Measurements from ENCODE around the gene MKKS.

The MKKS gene

GRCh38 chr20:10381477-10381876 lies 52.5 kb downstream of the MKKS start:
- H3K27me3 Mint-ChIP-seq: peaks cover 2% of the 10 kb centered on the region
- CTCF ChIA-PET: interaction anchor here (0.6 to 2.0 kb wide), 5 partner anchors 64 to 404 kb away, joined by 3 to 10 read pairs (median 4); no protein-coding TSS in a partner anchor
- H3K4me3 Mint-ChIP-seq: no peak overlapping the region
- no peaks in the 10 kb centered on the region for H3K9me3 Mint-ChIP-seq
- no peak for DNase-seq
- H3K36me3 Mint-ChIP-seq: no peaks in the 10 kb centered on the region
- no peaks in the 10 kb centered on the region for H3K4me1 Mint-ChIP-seq
- H3K27ac Mint-ChIP-seq: no peak overlapping the region

GRCh38 chr20:10379761-10380160 lies 54.3 kb downstream of the MKKS start:
- peaks cover 3% of the 10 kb centered on the region for H3K9me3 Mint-ChIP-seq

DNA sequence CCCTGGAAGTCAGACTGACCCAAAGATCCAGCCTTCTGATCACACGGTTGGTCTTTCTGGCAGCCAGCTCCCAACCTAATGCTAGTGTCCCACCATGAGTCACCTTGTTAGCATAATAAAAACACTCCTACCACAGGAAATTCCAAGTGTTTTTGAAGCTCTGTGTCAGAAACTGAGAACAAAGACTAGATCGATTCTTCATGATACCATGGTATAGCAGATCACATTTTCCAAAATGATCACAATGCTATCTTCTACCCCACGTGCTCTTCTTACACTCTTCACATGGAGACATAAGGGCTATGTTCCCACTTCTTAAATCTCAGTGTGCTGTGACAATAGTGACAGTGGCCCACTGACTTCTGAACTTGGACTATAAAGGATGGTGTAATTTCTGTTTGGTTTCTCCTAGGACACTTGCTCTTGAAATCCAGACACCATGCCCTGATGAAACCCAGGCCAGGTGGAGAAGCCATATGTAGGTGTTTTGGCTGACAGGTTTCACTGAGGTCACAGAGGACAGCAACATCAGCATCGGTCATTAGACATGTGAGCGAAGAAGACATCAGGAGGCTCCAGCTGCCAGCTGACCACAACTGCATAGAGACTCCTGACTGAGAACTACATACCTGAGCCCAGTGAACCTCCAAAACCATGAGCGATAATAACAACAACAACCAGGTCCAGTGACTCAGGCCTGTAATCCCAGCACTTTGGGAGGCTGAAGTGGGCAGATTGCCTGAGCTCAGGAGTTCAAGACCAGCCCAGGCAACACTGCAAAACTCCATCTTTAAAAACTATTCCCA lies 57.5 kb downstream of the MKKS start:
- Mint-ChIP-seq H3K36me3 (no peaks in the 10 kb centered on the region), H3K9me3 (peaks cover 3% of the 10 kb centered on the region), H3K27me3 (peaks cover 5% of the 10 kb centered on the region), H3K27ac (no peak overlapping the region), H3K4me1 (no peaks in the 10 kb centered on the region), H3K4me3 (no peak overlapping the region)
- no peak for DNase-seq
- CTCF ChIA-PET: no interaction called here

More at GRCh38 chr20:10379761-10380160, 54.3 kb downstream of the MKKS start:
- Mint-ChIP-seq H3K27me3 (no peaks in the 10 kb centered on the region), H3K36me3 (no peaks in the 10 kb centered on the region), H3K4me3 (no peak overlapping the region), H3K4me1 (no peaks in the 10 kb centered on the region), H3K27ac (no peak overlapping the region)
- no peak for DNase-seq
- CTCF ChIA-PET: interaction anchor here (0.6 to 1.8 kb wide), 3 partner anchors 12 to 402 kb away, joined by 3 to 4 read pairs (median 4); no protein-coding TSS in a partner anchor

DNA sequence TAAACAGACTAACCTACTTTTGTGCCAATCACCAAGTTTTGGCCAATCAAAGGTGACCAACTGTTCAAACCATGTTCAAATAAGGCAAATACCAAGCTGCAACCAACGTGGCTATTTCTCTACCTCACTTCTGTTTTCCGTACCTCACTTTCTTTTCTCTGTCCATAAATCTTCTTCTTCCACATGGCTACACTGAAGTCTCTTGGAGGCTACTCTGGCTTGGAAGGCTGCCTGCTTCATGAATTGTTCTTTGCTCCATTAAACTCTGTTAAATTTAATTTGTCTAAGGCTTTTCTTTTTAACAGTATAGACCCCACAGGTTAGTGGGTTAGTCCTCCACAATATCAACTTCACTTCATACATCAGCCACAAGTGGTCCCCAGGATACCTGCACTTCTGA lies 58.8 kb downstream of the MKKS start:
- no peak overlapping the region for H3K27ac Mint-ChIP-seq
- no peak for DNase-seq

DNA sequence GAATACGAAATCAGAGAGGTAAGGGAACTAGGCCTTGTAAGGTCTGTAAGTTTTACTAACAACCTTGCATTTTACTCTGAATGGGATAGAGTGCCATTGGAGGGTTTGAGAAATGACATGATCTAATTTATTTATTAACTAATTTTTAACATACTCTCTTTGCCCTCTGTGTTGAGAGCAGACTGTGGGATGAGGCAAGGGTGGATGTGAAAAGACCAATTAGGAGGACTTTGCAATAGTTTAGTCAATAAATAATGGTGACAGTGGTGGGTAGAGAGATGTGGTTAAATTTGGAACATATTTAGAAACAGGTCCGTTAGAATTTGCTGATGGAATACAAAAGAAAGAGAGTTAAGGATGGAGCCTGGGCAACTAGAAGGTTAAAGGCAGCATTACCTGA lies 60.0 kb downstream of the MKKS start:
- DNase-seq: no peak
- Mint-ChIP-seq H3K27me3 (peaks cover 5% of the 10 kb centered on the region), H3K4me1 (no peaks in the 10 kb centered on the region), H3K4me3 (no peak overlapping the region), H3K9me3 (peaks cover 3% of the 10 kb centered on the region), H3K27ac (no peak overlapping the region), H3K36me3 (no peaks in the 10 kb centered on the region)
- CTCF ChIA-PET: no interaction called here

More for the DNA sequence above, 58.8 kb downstream of the MKKS start:
- Mint-ChIP-seq H3K27me3 (peaks cover 5% of the 10 kb centered on the region), H3K36me3 (no peaks in the 10 kb centered on the region), H3K9me3 (peaks cover 3% of the 10 kb centered on the region), H3K4me1 (no peaks in the 10 kb centered on the region), H3K4me3 (no peak overlapping the region)
- CTCF ChIA-PET: no interaction called here

- no peaks in the 10 kb centered on the region for H3K36me3 Mint-ChIP-seq
- no peak overlapping the region for H3K4me3 Mint-ChIP-seq
- CTCF ChIA-PET: interaction anchor here (0.8 to 1.1 kb wide), 2 partner anchors 27 to 72 kb away, joined by 3 read pairs; no protein-coding TSS in a partner anchor
- H3K27me3 Mint-ChIP-seq: peaks cover 8% of the 10 kb centered on the region
- no peak overlapping the region for H3K27ac Mint-ChIP-seq
- H3K4me1 Mint-ChIP-seq: no peaks in the 10 kb centered on the region
- DNase-seq: no peak
- peaks cover 3% of the 10 kb centered on the region for H3K9me3 Mint-ChIP-seq
Measured at GRCh38 chr20:10371467-10371866, 62.6 kb downstream of the MKKS start.

DNA sequence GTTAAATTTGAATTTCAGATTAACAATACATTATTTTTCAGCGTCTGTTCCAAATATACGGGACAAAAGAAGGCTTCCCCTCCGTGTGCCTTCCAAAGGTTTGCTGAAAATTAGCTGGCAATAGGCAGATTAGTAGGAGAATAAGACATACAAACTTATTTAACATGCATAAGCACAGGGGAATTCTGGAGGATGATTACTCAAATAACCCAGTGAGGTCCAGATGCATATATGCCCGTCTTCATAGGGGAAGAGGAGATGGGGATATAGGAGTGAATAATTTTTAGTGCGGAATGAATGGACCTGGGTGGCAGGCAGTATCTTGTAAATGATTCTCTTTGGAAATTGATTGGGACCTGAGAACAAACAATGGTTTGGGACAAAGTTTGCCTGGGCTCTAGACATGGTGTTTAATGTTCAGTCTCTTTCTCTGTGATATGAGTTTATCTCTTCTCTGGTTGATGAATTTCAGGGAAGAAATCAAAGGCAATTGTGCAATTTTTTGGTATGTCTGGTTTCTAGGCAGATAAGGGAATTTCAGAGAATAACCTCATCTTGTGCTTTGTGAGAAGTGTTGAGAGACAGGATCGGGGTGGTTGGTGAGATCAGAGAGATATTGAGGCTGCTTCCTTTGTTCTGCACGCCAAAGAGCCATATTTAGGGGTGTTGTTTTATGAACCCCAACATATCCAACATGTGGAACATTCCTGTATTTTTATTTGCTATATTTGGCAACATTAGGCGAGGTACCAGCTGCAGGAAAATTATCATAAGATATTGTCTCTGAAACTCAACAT lies 63.7 kb downstream of the MKKS start:
- no peak overlapping the region for H3K27ac Mint-ChIP-seq
- peaks cover 10% of the 10 kb centered on the region for H3K27me3 Mint-ChIP-seq
- H3K36me3 Mint-ChIP-seq: no peaks in the 10 kb centered on the region
- CTCF ChIA-PET: interaction anchor here (1.1 kb wide), 1 partner anchor 26 kb away, joined by 3 read pairs; no protein-coding TSS in a partner anchor
- no peaks in the 10 kb centered on the region for H3K9me3 Mint-ChIP-seq
- H3K4me3 Mint-ChIP-seq: no peak overlapping the region
- no peaks in the 10 kb centered on the region for H3K4me1 Mint-ChIP-seq
- no peak for DNase-seq

GRCh38 chr20:10369723-10370090 lies 64.3 kb downstream of the MKKS start:
- no peaks in the 10 kb centered on the region for H3K9me3 Mint-ChIP-seq
- H3K4me1 Mint-ChIP-seq: no peaks in the 10 kb centered on the region
- H3K27me3 Mint-ChIP-seq: peaks cover 10% of the 10 kb centered on the region
- DNase-seq: no peak
- no peak overlapping the region for H3K27ac Mint-ChIP-seq
- H3K36me3 Mint-ChIP-seq: no peaks in the 10 kb centered on the region
- no peak overlapping the region for H3K4me3 Mint-ChIP-seq
- CTCF ChIA-PET: no interaction called here

DNA sequence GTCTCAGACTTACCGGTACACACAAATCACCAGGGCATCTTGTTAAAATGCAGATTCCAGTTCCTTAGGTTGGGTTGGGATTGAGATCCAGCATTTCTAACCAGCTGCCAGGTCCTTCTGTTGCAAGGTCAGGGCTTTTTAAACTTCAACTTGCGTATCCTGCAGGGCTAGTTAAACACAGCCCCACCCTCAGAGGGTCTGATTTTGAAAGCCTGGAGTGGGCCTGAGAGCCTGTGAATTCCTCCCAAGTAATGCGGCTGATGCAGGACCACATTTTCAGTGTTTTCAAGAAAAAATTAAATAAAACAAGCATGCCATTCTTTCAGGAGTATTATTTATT lies 65.3 kb downstream of the MKKS start:
- CTCF ChIA-PET: no interaction called here
- no peaks in the 10 kb centered on the region for H3K9me3 Mint-ChIP-seq
- peaks cover 10% of the 10 kb centered on the region for H3K27me3 Mint-ChIP-seq
- no peaks in the 10 kb centered on the region for H3K4me1 Mint-ChIP-seq
- H3K4me3 Mint-ChIP-seq: no peak overlapping the region
- no peak for DNase-seq
- H3K27ac Mint-ChIP-seq: no peak overlapping the region
- H3K36me3 Mint-ChIP-seq: no peaks in the 10 kb centered on the region

GRCh38 chr20:10367943-10368701 lies 65.9 kb downstream of the MKKS start:
- CTCF ChIA-PET: interaction anchor here (0.6 to 1.3 kb wide), 2 partner anchors 11 to 52 kb away, joined by 4 to 7 read pairs; no protein-coding TSS in a partner anchor
- Mint-ChIP-seq H3K27ac (no peak overlapping the region), H3K4me3 (no peak overlapping the region), H3K27me3 (peaks cover 13% of the 10 kb centered on the region), H3K9me3 (no peaks in the 10 kb centered on the region), H3K36me3 (no peaks in the 10 kb centered on the region), H3K4me1 (no peaks in the 10 kb centered on the region)
- no peak for DNase-seq

DNA sequence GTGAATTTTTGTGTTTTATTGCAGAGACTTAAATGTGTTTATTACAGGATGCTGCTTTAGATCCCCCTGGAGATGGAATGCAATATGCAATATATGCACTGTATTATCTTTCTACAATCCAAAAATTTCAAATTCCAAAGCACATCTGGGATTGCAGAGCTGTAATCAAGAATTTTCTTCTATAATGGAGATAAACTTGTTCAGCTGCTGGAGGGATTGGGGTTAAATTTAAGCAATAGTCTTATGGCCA lies 66.4 kb downstream of the MKKS start:
- no peaks in the 10 kb centered on the region for H3K4me1 Mint-ChIP-seq
- CTCF ChIA-PET: interaction anchor here (0.6 to 1.3 kb wide), 3 partner anchors 9 to 51 kb away, joined by 3 to 7 read pairs (median 4); no protein-coding TSS in a partner anchor
- H3K27ac Mint-ChIP-seq: no peak overlapping the region
- no peaks in the 10 kb centered on the region for H3K36me3 Mint-ChIP-seq
- peaks cover 13% of the 10 kb centered on the region for H3K27me3 Mint-ChIP-seq
- H3K4me3 Mint-ChIP-seq: no peak overlapping the region
- no peak for DNase-seq
- H3K9me3 Mint-ChIP-seq: no peaks in the 10 kb centered on the region

DNA sequence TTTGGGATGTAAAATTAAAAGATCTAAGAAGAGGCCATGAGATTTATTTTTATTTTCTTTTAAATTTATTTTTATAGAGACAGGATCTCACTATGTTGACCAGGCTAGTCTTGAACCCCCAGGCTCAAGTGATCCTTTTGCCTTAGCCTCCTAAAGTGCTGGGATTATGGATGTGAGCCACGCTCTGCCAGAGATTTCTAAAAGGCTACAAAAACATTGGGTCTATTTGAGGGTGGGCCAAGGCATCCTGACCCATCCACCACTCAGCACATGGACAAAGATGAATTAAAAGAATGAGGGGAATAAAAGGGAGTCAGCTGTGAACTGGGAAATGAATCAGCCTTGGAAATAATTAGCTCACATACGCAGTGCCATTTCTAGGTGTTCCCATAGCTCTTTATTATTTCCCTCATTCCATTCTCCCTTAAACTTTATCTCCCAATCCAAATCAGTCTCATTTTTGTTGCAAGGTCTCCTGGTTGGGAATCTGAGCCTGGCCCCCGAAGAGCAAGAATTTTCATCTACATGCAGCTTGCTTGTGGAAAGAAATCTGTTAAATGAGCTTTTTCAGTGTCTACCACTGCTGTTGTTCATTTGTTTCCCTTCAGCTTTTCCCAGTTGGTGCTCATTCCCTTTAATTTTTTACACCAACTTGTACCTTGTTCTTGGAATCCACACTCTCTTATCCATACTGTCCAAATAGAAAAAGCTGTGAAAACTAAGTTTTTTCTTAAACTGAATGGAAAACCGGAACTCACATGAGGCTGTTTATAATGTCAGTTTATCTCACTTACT lies 66.9 kb downstream of the MKKS start:
- Mint-ChIP-seq H3K36me3 (no peaks in the 10 kb centered on the region), H3K27me3 (peaks cover 12% of the 10 kb centered on the region), H3K4me3 (no peak overlapping the region), H3K4me1 (no peaks in the 10 kb centered on the region), H3K9me3 (no peaks in the 10 kb centered on the region), H3K27ac (no peak overlapping the region)
- CTCF ChIA-PET: interaction anchor here (0.6 to 1.3 kb wide), 3 partner anchors 9 to 51 kb away, joined by 3 to 7 read pairs (median 4); no protein-coding TSS in a partner anchor
- no peak for DNase-seq

DNA sequence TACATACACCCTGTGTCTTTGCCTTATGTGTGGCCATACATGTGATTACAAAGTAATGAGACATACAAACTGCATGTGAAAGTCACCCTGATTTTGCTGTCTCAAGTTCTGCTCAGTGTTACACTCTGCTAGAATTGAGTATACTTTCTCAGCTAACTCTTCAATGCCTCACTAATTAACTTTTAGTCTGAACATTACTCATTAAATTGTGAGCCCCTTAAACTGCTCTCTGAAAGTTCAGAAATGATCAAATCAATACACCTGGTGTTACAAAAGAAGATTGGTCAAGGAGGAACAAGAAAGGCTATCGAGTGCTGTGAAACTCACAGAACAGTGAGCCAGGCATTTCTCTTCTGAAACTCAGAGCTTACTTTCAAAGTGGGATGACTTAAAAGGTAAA lies 71.3 kb downstream of the MKKS start:
- CTCF ChIA-PET: no interaction called here
- Mint-ChIP-seq H3K27ac (no peak overlapping the region), H3K4me3 (no peak overlapping the region), H3K9me3 (no peaks in the 10 kb centered on the region), H3K36me3 (no peaks in the 10 kb centered on the region), H3K27me3 (peaks cover 8% of the 10 kb centered on the region), H3K4me1 (no peaks in the 10 kb centered on the region)
- no peak for DNase-seq
